Fibroblast of pulmonary artery (primary cell): ENCODE results near the gene PSMD9.
A peak's percentile ranks its signal among the peaks of the same experiment; 100 is the strongest.
"Not testable (repeated sequence)": the region's sequence is repeated elsewhere in the genome, so short reads cannot be mapped to it uniquely, and the experiment has no call there.

ENCODE experiments used
- DNase-seq: peaks from one replicate; pipeline ENCODE4 v3.0.0-alpha.2; 2010; ENCODE audit warnings: low read depth
- H3K4me3 ChIP-seq: replicated peaks from 2 replicates; pipeline ENCODE4 v1.5.1; 2011; ENCODE audit warnings: low read depth, mild to moderate bottlenecking, control low read depth, low read length, moderate library complexity
- TF ChIP-seq, protein P1 (sequence below): IDR thresholded peaks from 2 replicates; pipeline ENCODE4 v1.5.1; 2011; ENCODE audit warnings: mild to moderate bottlenecking, control low read depth, low read length, inconsistent platforms; ENCODE audit errors: missing control alignments

Gene PSMD9

DNA sequence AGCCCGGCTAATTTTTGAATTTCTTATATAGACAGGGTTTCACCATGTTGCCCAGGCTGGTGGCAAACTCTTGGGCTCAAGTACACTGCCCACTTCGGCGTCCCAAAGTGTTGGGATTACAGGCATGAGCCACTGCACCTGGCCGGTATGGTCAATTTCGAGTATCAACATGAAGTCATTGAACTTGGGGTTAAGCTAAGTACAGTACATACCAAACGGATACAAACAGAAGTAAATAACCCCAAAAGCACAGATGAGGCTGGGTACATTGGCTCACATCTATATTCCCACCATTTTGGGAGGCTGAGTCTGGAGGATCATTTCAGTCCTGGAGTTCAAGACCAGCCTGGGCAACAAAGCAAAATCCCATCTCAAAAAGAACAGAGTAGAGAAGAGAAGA lies 13.0 kb upstream of the PSMD9 start:
- H3K4me3 ChIP-seq: no peak overlapping the region
- no peak for DNase-seq
- TF ChIP-seq, protein P1, sequence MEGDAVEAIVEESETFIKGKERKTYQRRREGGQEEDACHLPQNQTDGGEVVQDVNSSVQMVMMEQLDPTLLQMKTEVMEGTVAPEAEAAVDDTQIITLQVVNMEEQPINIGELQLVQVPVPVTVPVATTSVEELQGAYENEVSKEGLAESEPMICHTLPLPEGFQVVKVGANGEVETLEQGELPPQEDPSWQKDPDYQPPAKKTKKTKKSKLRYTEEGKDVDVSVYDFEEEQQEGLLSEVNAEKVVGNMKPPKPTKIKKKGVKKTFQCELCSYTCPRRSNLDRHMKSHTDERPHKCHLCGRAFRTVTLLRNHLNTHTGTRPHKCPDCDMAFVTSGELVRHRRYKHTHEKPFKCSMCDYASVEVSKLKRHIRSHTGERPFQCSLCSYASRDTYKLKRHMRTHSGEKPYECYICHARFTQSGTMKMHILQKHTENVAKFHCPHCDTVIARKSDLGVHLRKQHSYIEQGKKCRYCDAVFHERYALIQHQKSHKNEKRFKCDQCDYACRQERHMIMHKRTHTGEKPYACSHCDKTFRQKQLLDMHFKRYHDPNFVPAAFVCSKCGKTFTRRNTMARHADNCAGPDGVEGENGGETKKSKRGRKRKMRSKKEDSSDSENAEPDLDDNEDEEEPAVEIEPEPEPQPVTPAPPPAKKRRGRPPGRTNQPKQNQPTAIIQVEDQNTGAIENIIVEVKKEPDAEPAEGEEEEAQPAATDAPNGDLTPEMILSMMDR: no peak

DNA sequence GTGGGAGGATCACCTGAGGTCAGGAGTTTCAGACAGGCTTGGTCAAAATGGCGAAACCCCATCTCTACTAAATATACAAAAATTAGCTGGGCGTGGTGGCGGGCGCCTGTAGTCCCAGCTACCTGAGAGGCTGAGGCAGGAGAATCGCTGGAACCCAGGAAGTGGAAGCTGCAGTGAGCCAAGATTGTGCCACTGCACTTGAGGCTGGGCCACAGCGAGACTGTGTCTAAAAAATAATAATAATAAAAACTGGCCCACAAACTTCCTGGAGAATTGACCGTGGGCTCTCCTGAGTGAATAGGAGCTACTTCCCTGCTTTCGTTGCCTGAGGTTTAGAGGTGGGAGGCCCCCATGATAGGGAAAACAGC lies 12.5 kb upstream of the PSMD9 start:
- H3K4me3 ChIP-seq, DNase-seq: not testable (repeated sequence)

DNA sequence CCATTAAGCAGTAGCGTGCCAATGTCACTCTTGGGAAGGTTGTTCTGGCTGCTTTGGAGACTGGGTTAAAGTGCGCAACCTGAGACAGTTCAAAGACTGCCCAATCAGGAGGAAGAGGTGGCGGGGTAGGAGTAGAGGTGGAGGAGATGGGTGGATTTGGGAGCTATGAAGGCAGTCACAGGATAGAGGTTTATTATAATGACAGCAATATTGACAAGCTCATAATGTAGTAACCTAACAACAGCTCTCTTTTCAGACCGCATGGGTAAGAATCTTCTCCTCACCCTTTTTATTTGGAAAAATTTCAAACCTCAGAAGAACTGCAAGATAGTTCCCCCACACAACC lies 5.3 kb upstream of the PSMD9 start:
- TF ChIP-seq, protein P1: no peak
- DNase-seq: no peak
- H3K4me3 ChIP-seq: no peak overlapping the region

DNA sequence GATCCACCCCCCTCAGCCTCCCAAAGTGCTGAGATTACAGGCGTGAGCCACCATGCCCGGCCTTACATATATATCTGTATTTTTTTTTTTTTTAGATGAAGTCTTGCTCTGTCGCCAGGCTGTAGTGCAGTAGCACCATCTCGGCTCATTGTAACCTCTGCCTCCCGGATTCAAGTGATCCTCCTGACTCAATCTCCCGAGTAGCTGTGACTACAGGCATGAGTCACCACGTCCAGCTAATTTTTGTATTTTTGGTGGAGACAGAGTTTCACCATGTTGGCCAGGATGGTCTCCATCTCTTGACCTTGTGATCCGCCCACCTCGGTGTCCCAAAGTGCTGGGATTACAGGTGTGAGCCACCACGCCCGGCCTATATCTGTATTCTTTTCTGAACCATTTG lies 3.5 kb upstream of the PSMD9 start:
- not testable (repeated sequence) for H3K4me3 ChIP-seq, DNase-seq

DNA sequence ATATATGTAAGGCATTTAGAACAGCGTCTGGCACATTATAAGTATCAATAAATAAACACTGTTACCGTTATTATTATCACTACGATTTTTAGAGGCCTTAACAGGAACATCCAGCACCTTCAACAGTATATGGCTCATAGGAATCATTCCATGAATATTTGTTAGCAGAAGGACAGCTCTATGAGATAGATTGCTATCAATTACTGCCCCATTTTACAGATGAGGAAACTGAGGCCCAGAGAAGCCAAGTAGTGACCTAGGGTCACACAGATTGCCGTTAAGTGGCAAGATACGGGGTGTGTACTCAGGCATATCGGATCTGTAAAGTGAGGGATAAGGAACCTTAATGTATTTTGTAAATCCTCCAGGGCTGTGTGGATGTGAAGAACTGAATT lies 510 bp upstream of the PSMD9 start:
- TF ChIP-seq, protein P1: no peak
- H3K4me3 ChIP-seq: peak overlapping the region; percentile 90
- DNase-seq: no peak

DNA sequence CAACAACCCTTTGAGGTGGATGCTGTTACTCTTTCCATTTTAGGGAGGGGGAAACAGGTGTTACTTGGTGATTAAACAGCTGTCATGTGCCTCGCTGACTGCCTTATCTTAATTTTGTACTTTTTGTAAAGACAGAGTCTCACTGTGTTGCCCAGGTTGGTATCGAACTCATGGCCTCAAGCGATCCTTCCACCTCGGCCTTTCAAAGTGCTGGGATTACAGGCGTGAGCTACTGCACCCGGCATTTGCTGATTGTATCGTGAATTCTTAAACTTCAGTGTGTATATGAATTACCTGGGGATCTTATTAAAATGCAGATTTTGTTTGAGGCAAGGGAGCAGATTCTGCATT lies 659 bp downstream of the PSMD9 start:
- TF ChIP-seq, protein P1: no peak
- H3K4me3 ChIP-seq: peak overlapping the region; percentile 90
- DNase-seq: no peak

DNA sequence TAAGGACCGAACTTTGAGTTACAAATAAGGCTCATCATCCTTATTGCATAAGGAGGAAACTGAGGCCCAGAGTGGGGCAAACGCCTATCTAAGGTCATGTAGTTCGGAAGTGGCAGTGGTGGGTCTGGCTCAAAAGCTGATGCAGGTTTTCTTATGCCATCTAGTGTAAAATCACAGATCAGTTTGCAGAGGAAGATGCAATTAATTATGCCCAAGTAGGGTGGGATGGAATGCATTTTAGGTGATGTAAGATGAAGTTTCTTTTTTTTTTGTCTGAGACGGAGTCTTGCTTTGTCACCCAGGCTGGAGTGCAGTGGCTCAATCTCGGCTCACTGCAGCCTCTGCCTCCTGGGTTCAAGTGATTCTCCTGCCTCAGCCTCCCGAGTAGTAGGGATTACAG lies 1.1 kb downstream of the PSMD9 start:
- H3K4me3 ChIP-seq: peak overlapping the region; percentile 90

DNA sequence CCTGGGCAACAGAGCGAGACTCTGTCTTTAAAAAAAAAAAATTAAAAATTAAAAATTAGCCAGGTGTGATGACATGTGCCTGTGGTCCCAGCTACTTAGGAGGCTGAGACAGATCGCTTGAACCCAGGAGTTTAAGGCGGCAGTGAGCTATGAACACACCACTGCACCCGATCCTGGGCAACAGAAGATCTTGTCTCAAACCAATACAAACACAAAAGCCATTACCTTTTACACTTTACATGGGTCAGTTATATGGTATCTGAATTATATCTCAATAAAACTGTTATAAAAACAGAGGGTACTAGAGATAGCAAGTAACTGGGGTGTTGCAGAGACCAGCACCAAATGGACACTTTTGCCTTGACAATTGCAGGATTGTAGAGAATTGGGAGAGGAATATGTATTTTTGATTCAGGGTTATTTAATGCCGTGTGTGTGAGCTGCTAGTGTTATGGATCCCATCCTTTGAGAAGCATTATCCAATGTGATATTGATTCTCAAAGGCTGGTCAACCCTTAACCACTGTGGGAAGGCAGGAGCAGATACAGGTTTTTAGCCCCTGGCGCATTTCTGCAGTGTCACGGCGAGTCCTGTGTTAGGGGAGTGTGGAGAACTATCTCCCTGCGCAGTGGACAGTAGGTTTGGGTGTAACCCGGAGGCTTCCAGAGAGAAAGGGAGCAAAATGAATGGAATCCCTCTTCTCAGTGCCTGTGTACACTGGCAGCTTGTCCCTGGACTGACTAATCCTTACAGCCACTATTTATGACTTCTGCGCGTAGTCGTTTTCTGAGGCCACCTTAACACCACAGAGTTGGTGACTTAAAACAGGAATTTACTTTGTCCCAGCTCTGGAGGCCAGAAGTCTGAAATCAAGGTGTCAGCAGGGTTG lies 4.3 kb downstream of the PSMD9 start:
- DNase-seq: no peak

More for the DNA sequence above, 1.1 kb downstream of the PSMD9 start:
- DNase-seq: peak; percentile 12

More for the DNA sequence above, 4.3 kb downstream of the PSMD9 start:
- TF ChIP-seq, protein P1: no peak
- H3K4me3 ChIP-seq: no peak overlapping the region
